Heart left ventricle (tissue), 16 donors: ENCODE results near the gene AKIP1. TPM values are rescaled to one million over a fixed set of nuclear protein-coding genes. Genes with fewer than 3 reads are reported as not detected.

ENCODE experiments used
- ATAC-seq, 4 donors: fragments of 200-7000 bp; cut with Tn5 transposase; one replicate each; pipeline ENCODE4 v1.9.1; 2020 to 2022; ENCODE audit warnings: moderate library complexity in 4 of 4, mild to moderate bottlenecking in 3 of 4, moderate number of reproducible peaks in 1 of 4
- DNase-seq, 5 donors: peaks; one replicate each; pipeline ENCODE4 v3.0.0-alpha.2; 2020
- H3K27ac ChIP-seq, 12 donors: fragments of 200-600 bp; sonication (generic) in 4 of 12; one replicate each; pipeline versions ENCODE4 v1.5.0 to v1.8.0; 2016 to 2022; ENCODE audit warnings: mild to moderate bottlenecking in 2 of 12
- H3K27me3 ChIP-seq, 9 donors: fragments of 200-600 bp; sonication (generic) in 2 of 9; one replicate each; pipeline versions ENCODE4 v1.5.1 to v1.8.0; 2016 to 2022; ENCODE audit warnings: mild to moderate bottlenecking in 3 of 9
- H3K36me3 ChIP-seq, 9 donors: fragments of 200-600 bp; sonication (generic) in 2 of 9; one replicate each; pipeline versions ENCODE4 v1.5.0 to v1.8.0; 2018 to 2022; ENCODE audit warnings: mild to moderate bottlenecking in 2 of 9
- H3K4me1 ChIP-seq, 12 donors: fragments of 200-600 bp; sonication (generic) in 4 of 12; one replicate each; pipeline versions ENCODE4 v1.5.0 to v1.8.0; 2016 to 2022; ENCODE audit warnings: mild to moderate bottlenecking in 3 of 12
- H3K4me3 ChIP-seq, 12 donors: fragments of 200-600 bp; sonication (generic) in 4 of 12; one replicate each; pipeline versions ENCODE4 v1.5.0 to v1.8.0; 2017 to 2022; ENCODE audit warnings: mild to moderate bottlenecking in 9 of 12, moderate library complexity in 4 of 12
- H3K9me3 ChIP-seq, 12 donors: fragments of 200-600 bp; sonication (generic) in 4 of 12; one replicate each; pipeline versions ENCODE4 v1.5.0 to v1.8.0; 2016 to 2022; ENCODE audit warnings: mild to moderate bottlenecking in 1 of 12
- POLR2A ChIP-seq, 2 donors: fragments of 450-650 bp; IDR thresholded peaks; one replicate each; pipeline ENCODE4 v1.6.1; 2017; ENCODE audit warnings: antibody characterized with exemption in 2 of 2, mild to moderate bottlenecking in 2 of 2, moderate library complexity in 2 of 2
- WGBS, 4 donors: extraction: QIAGEN DNeasy Blood & Tissue Kit in 2 of 4; methylation state at CpG; one replicate each; pipeline versions ENCODE4 v1.1.5 to v1.1.7; 2013 to 2018; 5-methylcytosine and 5-hydroxymethylcytosine counted together
- intact Hi-C, 10 donors: fragments of 100-400 bp; cut with DNase I; formaldehyde crosslinking; loops; one replicate each; pipeline versions ENCODE4 v1.11.1 to v1.14.2; 2022
- polyA plus RNA-seq, 2 donors: library from polyadenylated mRNA; stranded (reverse); fragments of 200-250 nt; gene quantifications; one replicate each; pipeline ENCODE4 v1.2.3, GENCODE V29; 2013
- total RNA-seq, 9 donors: library from RNA; depleted of rRNA in 2 of 9; stranded (reverse); fragments of >200 nt in 2 of 9; fragmentation: NEBNext Ultra II Directional in 3 of 9; extraction: Animal tissue kit (Norgen Biotek cat#: 25700) in 3 of 9; gene quantifications; one replicate each; pipeline versions ENCODE4 v1.1.0 to v1.2.4, GENCODE V29; 2016 to 2023
- TF ChIP-seq, protein P1 (sequence below), 12 donors: fragments of 200-600 bp; sonication (generic) in 4 of 12; IDR thresholded peaks; one replicate each; pipeline versions ENCODE4 v1.5.0 to v1.8.0; 2018 to 2022; ENCODE audit warnings: antibody characterized with exemption in 12 of 12, mild to moderate bottlenecking in 5 of 12
- donor health status: ischemic (EF 13 %, LVEDD 7.1; RV severe dilation, severe dysfunction).
- donor health status: healthy with polysubstance abuse.
- donor health status: DM: no; HTN: yes; CAD: no.
- donor health status: DM: no; HTN: no; CAD: no.
- donor health status: ischemic (EF 25% LVEDD 6.9; RV normal size, moderate dysfunction).
- donor health status: ischemic (EF 25% LVEDD 5.7; RV mildly dilated, moderate dysfunction).
- donor health status: healthy.
- donor health status: DM: yes; HTN: yes; CAD: no.
- donor health status: ischemic (EF 35%, LVEDD 5.7; RV mildly dilated, moderate dysfunction).
- donor health status: nonischemic (EF 11% LVEDD 7.7; RV severe dilation, severe dysfunction).
- donor health status: DM: yes; HTN: yes; CAD: no.
- donor health status: PGD.
- donor health status: ischemic (EF 29% LVEDD 5.4; RV normal size, mild dysfunction).
- donor health status: nonischemic (EF 23%, LVEDD 6.1; RV moderate dilation, normal function).

Gene AKIP1
- total and polyA plus RNA-seq, 11 donors: 17.7 to 39.9 (median 27.4) TPM

DNA sequence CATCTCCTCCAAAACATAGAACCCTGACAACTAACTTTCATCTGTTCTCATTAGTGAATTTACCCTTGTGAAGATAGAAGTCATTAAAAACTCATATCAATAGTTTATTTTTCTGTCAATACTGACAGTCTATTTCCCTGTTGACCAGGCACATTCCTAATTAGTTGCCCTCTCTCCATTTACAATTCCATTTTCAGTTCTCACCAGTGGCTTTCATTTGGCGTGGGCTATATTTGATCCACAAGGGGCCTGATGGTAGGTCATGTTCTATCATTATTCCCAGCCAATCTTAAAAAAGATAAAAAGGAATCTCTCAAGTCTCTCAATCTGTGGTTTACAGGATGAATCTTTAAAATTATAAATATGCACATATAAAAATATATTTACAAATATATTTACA is 3.9 kb upstream of the AKIP1 start:
- H3K4me3 ChIP-seq: no peak overlapping the region
- DNase-seq: no peak

DNA sequence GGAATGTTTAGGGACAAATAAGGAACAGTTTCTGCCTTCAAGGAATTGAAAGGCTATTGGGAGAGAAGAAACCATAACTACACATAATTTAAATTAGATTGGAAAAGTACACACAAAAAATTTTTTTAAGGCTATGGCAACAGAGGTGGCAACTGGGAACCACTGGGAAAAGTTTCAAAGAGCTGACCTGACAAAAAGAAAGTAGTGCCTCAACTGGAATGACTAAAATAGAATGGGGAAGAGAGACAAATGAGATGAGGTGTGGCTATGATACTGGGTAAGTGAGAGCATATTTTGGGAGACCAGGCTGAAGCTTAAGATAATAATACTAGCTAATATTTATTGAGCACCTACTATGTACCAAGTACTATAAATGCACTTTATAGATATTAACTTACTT is 2.9 kb upstream of the AKIP1 start:
- intact Hi-C loops: loop anchor here in 2 of 10 donors (5.0 to 10.0 kb wide), 2 partner anchors 36 to 223 kb away; partner anchors contain the start of genes RPL27A (in 1 of the 2) and TRIM66 (in 1 of the 2)
- TF ChIP-seq, protein P1, sequence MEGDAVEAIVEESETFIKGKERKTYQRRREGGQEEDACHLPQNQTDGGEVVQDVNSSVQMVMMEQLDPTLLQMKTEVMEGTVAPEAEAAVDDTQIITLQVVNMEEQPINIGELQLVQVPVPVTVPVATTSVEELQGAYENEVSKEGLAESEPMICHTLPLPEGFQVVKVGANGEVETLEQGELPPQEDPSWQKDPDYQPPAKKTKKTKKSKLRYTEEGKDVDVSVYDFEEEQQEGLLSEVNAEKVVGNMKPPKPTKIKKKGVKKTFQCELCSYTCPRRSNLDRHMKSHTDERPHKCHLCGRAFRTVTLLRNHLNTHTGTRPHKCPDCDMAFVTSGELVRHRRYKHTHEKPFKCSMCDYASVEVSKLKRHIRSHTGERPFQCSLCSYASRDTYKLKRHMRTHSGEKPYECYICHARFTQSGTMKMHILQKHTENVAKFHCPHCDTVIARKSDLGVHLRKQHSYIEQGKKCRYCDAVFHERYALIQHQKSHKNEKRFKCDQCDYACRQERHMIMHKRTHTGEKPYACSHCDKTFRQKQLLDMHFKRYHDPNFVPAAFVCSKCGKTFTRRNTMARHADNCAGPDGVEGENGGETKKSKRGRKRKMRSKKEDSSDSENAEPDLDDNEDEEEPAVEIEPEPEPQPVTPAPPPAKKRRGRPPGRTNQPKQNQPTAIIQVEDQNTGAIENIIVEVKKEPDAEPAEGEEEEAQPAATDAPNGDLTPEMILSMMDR (IDR thresholded peaks at IDR 0.05): no peak
- TF ChIP-seq POLR2A (IDR thresholded peaks at IDR 0.05): no peak
- ATAC-seq (no peak), DNase-seq (no peak)
- Histone ChIP-seq H3K9me3 (no peaks in the 10 kb centered on the region), H3K4me1 (peaks cover 0 to 33% (median 9%) of the 10 kb centered on the region in 12 donors), H3K36me3 (no peaks in the 10 kb centered on the region), H3K4me3 (no peak overlapping the region), H3K27ac (no peak overlapping the region), H3K27me3 (no peaks in the 10 kb centered on the region)

More for the DNA sequence above, 3.9 kb upstream of the AKIP1 start:
- Histone ChIP-seq H3K4me1 (peaks cover 0 to 28% (median 6%) of the 10 kb centered on the region in 12 donors), H3K36me3 (no peaks in the 10 kb centered on the region), H3K27me3 (no peaks in the 10 kb centered on the region), H3K9me3 (no peaks in the 10 kb centered on the region), H3K27ac (peak overlapping the region in 1 of 12 donors; percentile 7)
- no peak for TF ChIP-seq POLR2A (IDR thresholded peaks at IDR 0.05)
- no peak for ATAC-seq
- 71 to 86% (median 80%) methylated on average over 1 of the region's 1 CpG for WGBS, 4 donors
- intact Hi-C loops: loop anchor here in 2 of 10 donors (5.0 to 10.0 kb wide), 2 partner anchors 35 to 222 kb away; partner anchors contain the start of genes RPL27A (in 1 of the 2) and TRIM66 (in 1 of the 2)

DNA sequence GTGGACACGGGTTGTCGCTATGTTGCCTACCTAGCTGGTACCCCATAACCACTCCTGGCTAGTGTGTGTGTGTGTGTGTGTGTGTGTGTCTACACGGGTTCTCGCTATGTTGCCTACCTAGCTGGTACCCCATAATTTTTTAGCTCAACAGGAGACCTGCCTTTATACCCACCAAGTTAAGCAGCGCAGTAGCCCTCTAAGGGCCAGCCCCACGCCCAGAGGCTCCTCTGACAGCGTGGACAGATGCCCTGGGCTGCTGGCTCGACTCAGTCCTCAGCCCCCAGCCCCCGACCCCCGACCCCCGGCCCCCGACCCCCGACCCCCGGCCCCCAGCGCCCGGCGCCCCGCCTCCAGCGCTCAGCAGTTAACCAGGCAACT is 351 bp upstream of the AKIP1 start:
- no peaks in the 10 kb centered on the region for H3K27me3 ChIP-seq
- H3K4me3 ChIP-seq: peak overlapping the region; percentile 40 to 96 (median 85)
- peak overlapping the region in 9 of 12 donors; percentile 87 to 98 (median 95) for H3K27ac ChIP-seq
- intact Hi-C loops: loop anchor here in 9 of 10 donors (1.0 to 10.0 kb wide), 12 partner anchors 38 to 228 kb away; partner anchors contain the start of genes TMEM9B (in 6 of the 9), RPL27A (in 3 of the 9) and TRIM66 (in 3 of the 9)
- H3K36me3 ChIP-seq: peaks cover 0 to 7% (median 0%) of the 10 kb centered on the region in 9 donors
- H3K9me3 ChIP-seq: no peaks in the 10 kb centered on the region
- ATAC-seq: peak in 2 of 4 donors; percentile 10 to 16
- no peak for DNase-seq
- TF ChIP-seq, protein P1 (IDR thresholded peaks at IDR 0.05): no peak
- no peak for TF ChIP-seq POLR2A (IDR thresholded peaks at IDR 0.05)
- 0 to 4% (median 1%) methylated on average over 3 to 19 of the region's 19 CpGs; no CpG with 5 or more reads in 1 of the 4 donors for WGBS, 4 donors
- peaks cover 0 to 52% (median 25%) of the 10 kb centered on the region in 12 donors for H3K4me1 ChIP-seq

DNA sequence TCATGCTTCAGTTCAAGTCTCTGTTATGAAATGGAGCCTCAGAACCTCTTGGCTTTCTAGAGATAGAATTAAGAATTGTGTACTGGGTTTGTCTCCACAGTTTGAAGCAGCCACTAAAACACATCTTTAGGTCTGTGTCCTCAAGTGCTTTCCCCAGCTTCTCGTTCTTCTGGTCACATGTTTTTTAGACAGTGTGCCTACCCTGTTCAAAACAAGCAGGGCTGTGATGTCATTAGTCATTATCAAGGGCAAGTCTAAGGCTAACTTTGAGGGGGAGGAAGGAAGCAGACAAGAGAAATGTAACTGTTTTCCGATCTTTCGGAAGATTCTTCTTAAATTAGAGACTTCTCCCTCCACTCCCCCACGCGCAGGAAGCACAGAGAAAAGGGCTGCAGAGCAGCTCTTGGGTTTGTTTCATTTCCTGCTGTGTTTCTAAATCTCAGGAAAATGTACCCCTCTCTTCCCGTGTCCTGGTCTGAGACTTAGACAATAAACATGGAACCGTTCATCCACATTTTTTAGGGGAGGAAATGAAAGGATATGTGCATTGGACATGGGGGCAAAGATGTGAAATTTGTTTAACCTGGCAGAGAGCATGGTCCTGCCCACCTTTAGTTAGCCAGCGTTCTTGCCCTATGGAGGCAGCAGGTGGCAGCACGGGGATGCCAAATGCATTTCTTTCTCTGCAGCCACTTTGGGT is 3.1 kb downstream of the AKIP1 start:
- TF ChIP-seq, protein P1 (IDR thresholded peaks at IDR 0.05): peak; percentile 25 to 69 (median 53)
- TF ChIP-seq POLR2A (IDR thresholded peaks at IDR 0.05): no peak
- DNase-seq (peak in 3 of 5 donors; percentile 22 to 40 (median 28)), ATAC-seq (peak in 1 of 4 donors; percentile 34)
- intact Hi-C loops: loop anchor here in 9 of 10 donors (2.0 to 10.0 kb wide), 10 partner anchors 42 to 232 kb away; partner anchors contain the start of genes TMEM9B (in 6 of the 9), RPL27A (in 3 of the 9) and TRIM66 (in 3 of the 9)
- H3K4me3 ChIP-seq: peak overlapping the region in 9 of 12 donors; percentile 3 to 39 (median 22)
- WGBS, 4 donors: 8 to 16% (median 13%) methylated on average over 9 of the region's 9 CpGs
- no peaks in the 10 kb centered on the region for H3K9me3 ChIP-seq
- peaks cover 0 to 42% (median 31%) of the 10 kb centered on the region in 9 donors for H3K36me3 ChIP-seq
- peak overlapping the region; percentile 2 to 81 (median 60) for H3K27ac ChIP-seq
- H3K27me3 ChIP-seq: no peaks in the 10 kb centered on the region
- peaks cover 0 to 56% (median 38%) of the 10 kb centered on the region in 12 donors for H3K4me1 ChIP-seq
